IMR-90 (cell line): Measurements from ENCODE around the gene NR1D2. TPM values are rescaled to one million over a fixed set of nuclear protein-coding genes. Genes with fewer than 3 reads are reported as not detected.

Experiments used
- ATAC-seq: fragments of 200-7000 bp; cut with Tn5 transposase; 2 replicates; pipeline ENCODE4 v1.9.1; 2020; ENCODE audit warnings: low read depth, mild to moderate bottlenecking, moderate library complexity
- BruUV-seq: library from RNA; stranded (reverse); fragments of 400-500 nt; replicated peaks from 2 replicates; lab custom pipeline; 2021; lab: Mats Ljungman, UMichigan
- CTCF ChIA-PET: fragments of 300-600 bp; formaldehyde crosslinking; extraction: SDS; loops from one replicate; lab custom pipeline; 2021; ENCODE audit warnings: antibody characterized with exemption; lab: Yijun Ruan, JAX
- POLR2A ChIA-PET: fragments of 300-600 bp; sonication (Branson Sonifier 250); formaldehyde crosslinking; loops from one replicate; lab custom pipeline; 2022; ENCODE audit warnings: antibody characterized with exemption; ENCODE audit not compliant: unreplicated experiment; lab: Charles Lee
- DNase-seq: peaks from one replicate; pipeline ENCODE4 v3.0.0; 2013
- H2AFZ ChIP-seq: replicated peaks from 2 replicates; pipeline ENCODE3; 2013; ENCODE audit warnings: low read length, mild to moderate bottlenecking; ENCODE audit not compliant: poor library complexity
- H2AK5ac ChIP-seq: 2 replicates; pipeline ENCODE4 v1.6.1; 2013; ENCODE audit warnings: low read depth, low read length, inconsistent platforms
- H2AK9ac ChIP-seq: replicated peaks from 2 replicates; pipeline ENCODE3; 2013; ENCODE audit warnings: mild to moderate bottlenecking, low read depth, low read length, moderate library complexity; ENCODE audit not compliant: poor library complexity
- H2BK120ac ChIP-seq: 2 replicates; pipeline ENCODE4 v1.6.1; 2013; ENCODE audit warnings: low read depth, low read length, inconsistent platforms
- H2BK15ac ChIP-seq: 3 replicates; pipeline ENCODE4 v1.6.1; 2013; ENCODE audit warnings: low read depth, low read length, inconsistent platforms
- H2BK20ac ChIP-seq: 2 replicates; pipeline ENCODE4 v1.6.1; 2013; ENCODE audit warnings: low read depth, mild to moderate bottlenecking, inconsistent platforms, low read length, moderate library complexity
- H2BK5ac ChIP-seq: 2 replicates; pipeline ENCODE4 v1.6.1; 2013; ENCODE audit warnings: mild to moderate bottlenecking, low read depth, low read length, inconsistent platforms; ENCODE audit not compliant: poor library complexity, severe bottlenecking
- H3K14ac ChIP-seq: replicated peaks from 2 replicates; pipeline ENCODE4 v1.6.1; 2013; ENCODE audit warnings: low read depth, low read length, inconsistent platforms
- H3K18ac ChIP-seq: 2 replicates; pipeline ENCODE4 v1.6.1; 2013; ENCODE audit warnings: low read depth, low read length, control low read depth
- H3K23ac ChIP-seq: 2 replicates; pipeline ENCODE4 v1.6.1; 2013; ENCODE audit warnings: low read depth, low read length, inconsistent platforms
- H3K27ac ChIP-seq: 2 replicates; pipeline ENCODE4 v1.5.1; 2013; ENCODE audit warnings: mild to moderate bottlenecking, control low read depth, low read length; ENCODE audit not compliant: insufficient read depth
- H3K27me3 ChIP-seq: 2 replicates; pipeline ENCODE4 v1.6.1; 2013; ENCODE audit warnings: low read length; ENCODE audit not compliant: control insufficient read depth, insufficient read depth
- H3K36me3 ChIP-seq: 2 replicates; pipeline ENCODE4 v1.6.1; 2013; ENCODE audit warnings: low read length, mixed read lengths; ENCODE audit not compliant: control insufficient read depth, insufficient read depth
- H3K4ac ChIP-seq: 2 replicates; pipeline ENCODE4 v1.6.1; 2013; ENCODE audit warnings: low read depth, low read length, inconsistent platforms
- H3K4me1 ChIP-seq: 2 replicates; pipeline ENCODE4 v1.6.1; 2013; ENCODE audit warnings: low read length, mixed read lengths; ENCODE audit not compliant: control insufficient read depth, insufficient read depth
- H3K4me2 ChIP-seq: 2 replicates; pipeline ENCODE4 v1.6.1; 2013; ENCODE audit warnings: low read depth, mild to moderate bottlenecking, control low read depth, low read length, moderate library complexity
- H3K4me3 ChIP-seq: 2 replicates; pipeline ENCODE4 v1.5.1; 2013; ENCODE audit warnings: low read depth, mild to moderate bottlenecking, control low read depth, low read length, moderate library complexity; ENCODE audit not compliant: insufficient read depth
- H3K56ac ChIP-seq: 2 replicates; pipeline ENCODE4 v1.6.1; 2013; ENCODE audit warnings: low read length, inconsistent platforms; ENCODE audit not compliant: insufficient read depth; ENCODE audit errors: extremely low read depth
- H3K79me1 ChIP-seq, 2 experiments: 2 replicates each; pipeline ENCODE4 v1.6.1; 2013; ENCODE audit warnings: low read length in 2 of 2, inconsistent platforms in 1 of 2, low read depth in 1 of 2
- H3K9ac ChIP-seq: 2 replicates; pipeline ENCODE4 v1.6.1; 2013; ENCODE audit warnings: low read depth, low read length, control low read depth
- H3K9me1 ChIP-seq: 2 replicates; pipeline ENCODE4 v1.6.1; 2013; ENCODE audit warnings: low read length, inconsistent platforms; ENCODE audit not compliant: insufficient read depth
- H3K9me3 ChIP-seq: 2 replicates; pipeline ENCODE4 v1.6.1; 2013; ENCODE audit warnings: low read length; ENCODE audit not compliant: control insufficient read depth, insufficient read depth
- H4K20me1 ChIP-seq: 2 replicates; pipeline ENCODE4 v1.6.1; 2013; ENCODE audit warnings: low read length, inconsistent platforms; ENCODE audit not compliant: insufficient read depth
- H4K5ac ChIP-seq: 2 replicates; pipeline ENCODE4 v1.6.1; 2013; ENCODE audit warnings: mild to moderate bottlenecking, low read depth, low read length, control low read depth
- H4K8ac ChIP-seq, 2 experiments: 2 replicates each; pipeline ENCODE4 v1.6.1; 2013; ENCODE audit warnings: low read depth in 2 of 2, low read length in 2 of 2, control low read depth in 1 of 2, inconsistent platforms in 1 of 2
- H4K91ac ChIP-seq: 2 replicates; pipeline ENCODE4 v1.6.1; 2013; ENCODE audit warnings: low read depth, low read length, inconsistent platforms; ENCODE audit not compliant: insufficient read depth
- BHLHE40 ChIP-seq: fragments of 150-350 bp; IDR thresholded peaks from 2 replicates; pipeline ENCODE4 v1.6.1; 2016; ENCODE audit warnings: mild to moderate bottlenecking, low read depth, low read length
- CEBPB ChIP-seq: IDR thresholded peaks from 2 replicates; pipeline ENCODE4 v1.6.1; 2012; ENCODE audit warnings: low read depth, low read length, improper control_type of control experiment
- CTCF ChIP-seq: conservative IDR thresholded peaks from 2 replicates; pipeline ENCODE4 v1.5.1; 2012; ENCODE audit warnings: mild to moderate bottlenecking, low read depth, low read length, improper control_type of control experiment
- FOS ChIP-seq: fragments of 150-350 bp; IDR thresholded peaks from 2 replicates; pipeline ENCODE4 v1.6.1; 2016; ENCODE audit warnings: low read depth, low read length
- MAFK ChIP-seq: IDR thresholded peaks from 2 replicates; pipeline ENCODE4 v1.6.1; 2012; ENCODE audit warnings: low read depth, low read length, improper control_type of control experiment
- MAZ ChIP-seq: IDR thresholded peaks from 2 replicates; pipeline ENCODE4 v1.6.1; 2012; ENCODE audit warnings: low read depth, mild to moderate bottlenecking, low read length, improper control_type of control experiment, moderate library complexity, borderline replicate concordance
- MXI1 ChIP-seq: IDR thresholded peaks from 2 replicates; pipeline ENCODE4 v1.6.1; 2012; ENCODE audit warnings: low read depth, mild to moderate bottlenecking, low read length, moderate library complexity, borderline replicate concordance
- NFE2L2 ChIP-seq: fragments of 150-350 bp; IDR thresholded peaks from 2 replicates; pipeline ENCODE4 v1.6.1; 2016; ENCODE audit warnings: low read depth, mild to moderate bottlenecking, low read length
- POLR2A ChIP-seq: IDR thresholded peaks from 2 replicates; pipeline ENCODE4 v1.6.1; 2012; ENCODE audit warnings: mild to moderate bottlenecking, low read depth, low read length
- RAD21 ChIP-seq: IDR thresholded peaks from 2 replicates; pipeline ENCODE4 v1.6.1; 2012; ENCODE audit warnings: low read length, improper control_type of control experiment
- RCOR1 ChIP-seq: IDR thresholded peaks from 2 replicates; pipeline ENCODE4 v1.6.1; 2012; ENCODE audit warnings: mild to moderate bottlenecking, low read length, improper control_type of control experiment; ENCODE audit not compliant: insufficient replicate concordance
- RFX5 ChIP-seq: IDR thresholded peaks from 2 replicates; pipeline ENCODE4 v1.8.0; 2012; ENCODE audit warnings: low read depth, mild to moderate bottlenecking, low read length, moderate library complexity
- SMC3 ChIP-seq: fragments of 150-350 bp; IDR thresholded peaks from 2 replicates; pipeline ENCODE4 v1.6.1; 2016; ENCODE audit warnings: low read depth, mild to moderate bottlenecking, antibody characterized with exemption, low read length, moderate library complexity
- USF2 ChIP-seq: fragments of 150-350 bp; IDR thresholded peaks from 2 replicates; pipeline ENCODE4 v1.6.1; 2017; ENCODE audit warnings: mild to moderate bottlenecking, antibody characterized with exemption, low read length, low read depth
- WGBS, 2 experiments: methylation state at CpG; one replicate each; pipeline versions ENCODE4 v1.1.5 to v1.1.7; 2013; ENCODE audit warnings: missing lambda C conversion rate in 2 of 2; ENCODE audit not compliant: insufficient read length in 1 of 2; ENCODE audit errors: extremely low coverage in 2 of 2; 5-methylcytosine and 5-hydroxymethylcytosine counted together
- dilution Hi-C: fragments of 300-500 bp; cut with HindIII; formaldehyde crosslinking; loops from one replicate; pipeline ENCODE4 v1.14.3; 2018; ENCODE audit warnings: low sequenced_read_pairs; ENCODE audit not compliant: unreplicated experiment
- in situ Hi-C: fragments of 300-500 bp; cut with MboI; formaldehyde crosslinking; loops from 3 replicates; pipeline ENCODE4 v1.14.3; 2019; ENCODE audit warnings: low sequenced_read_pairs, inconsistent platforms, mixed read lengths
- intact Hi-C: fragments of 100-400 bp; cut with micrococcal nuclease; formaldehyde crosslinking; loops from 2 replicates; pipeline ENCODE4 v1.10.0; 2022
- polyA plus RNA-seq, 3 experiments: library from polyadenylated mRNA; depleted of rRNA; stranded (reverse); fragments of >200 nt; gene quantifications; 2 replicates each; pipeline ENCODE4 v1.2.3, GENCODE V29; 2012; ENCODE audit warnings: low replicate concordance in 1 of 3
- total RNA-seq: library from RNA; depleted of rRNA; stranded (reverse); fragments of >200 nt; gene quantifications from 2 replicates; pipeline ENCODE4 v1.2.3, GENCODE V29; 2012

The NR1D2 gene
- total and polyA plus RNA-seq, 2 of the 4 experiments (the other 2 are of a cell fraction), result 8.1 to 41.0 TPM

- Histone ChIP-seq H3K27me3 (no peaks in the 10 kb centered on the region), H3K4ac (no peak overlapping the region), H4K8ac (no peak overlapping the region), H2AK9ac (no peak overlapping the region), H2AK5ac (no peak overlapping the region), H3K9me3 (no peaks in the 10 kb centered on the region), H2AFZ (no peak overlapping the region), H4K5ac (no peak overlapping the region), H3K18ac (no peak overlapping the region), H3K4me3 (no peak overlapping the region), H3K56ac (no peak overlapping the region), H3K4me2 (no peak overlapping the region), H4K20me1 (peaks cover 5% of the 10 kb centered on the region; the same call in 1 of the 2 replicates), H4K91ac (no peak overlapping the region), H3K14ac (no peak overlapping the region), H3K23ac (no peak overlapping the region), H2BK20ac (no peak overlapping the region), H3K27ac (no peak overlapping the region), H2BK15ac (no peak overlapping the region), H3K9me1 (peaks cover 3% of the 10 kb centered on the region), H3K79me1 (peaks cover 20 to 38% of the 10 kb centered on the region in 2 experiments), H2BK120ac (no peak overlapping the region), H3K36me3 (peaks cover 11% of the 10 kb centered on the region), H3K9ac (no peak overlapping the region), H3K4me1 (peaks cover 6% of the 10 kb centered on the region), H2BK5ac (no peak overlapping the region)
- ATAC-seq (no peak), DNase-seq (peak; percentile 51)
- in situ Hi-C loops, result no loop called here
- CTCF ChIA-PET, result no interaction called here
- intact Hi-C loops, result no loop called here
- TF ChIP-seq MAFK (no peak), FOS (0 out of 2 replicates have a peak, but pooled peaks have one; percentile 11), MAZ (no peak), BHLHE40 (no peak), RFX5 (no peak), USF2 (peak; percentile 10; the same call in 1 of the 2 replicates), CEBPB (peak; percentile 78), NFE2L2 (0 out of 2 replicates have a peak, but pooled peaks have one; percentile 10), CTCF (no peak), SMC3 (no peak), RAD21 (no peak), RCOR1 (no peak), POLR2A (no peak), MXI1 (no peak)
- no TSS peak for BruUV-seq
- WGBS, 2 experiments, result no CpG with 5 or more reads among the region's 5 CpGs
- POLR2A ChIA-PET, result no interaction called here
- dilution Hi-C loops, result no loop called here
These were observed 23.5 kb downstream of the NR1D2 start for GRCh38 chr3:23968463-23969184.
